GM10266 (cell line): ENCODE results near the gene PXT1.
"Not testable (repeated sequence)": the region's sequence is repeated elsewhere in the genome, so short reads cannot be mapped to it uniquely, and the experiment has no call there.

Source experiments
- DNase-seq: peaks from one replicate; pipeline ENCODE4 v3.0.0; 2012; ENCODE audit errors: extremely low spot score
- CTCF ChIP-seq: IDR thresholded peaks from 2 replicates; pipeline ENCODE4 v1.5.1; 2012; ENCODE audit warnings: mild to moderate bottlenecking, low read depth; ENCODE audit not compliant: control insufficient read depth, insufficient read depth; ENCODE audit errors: missing control alignments

The PXT1 gene

DNA sequence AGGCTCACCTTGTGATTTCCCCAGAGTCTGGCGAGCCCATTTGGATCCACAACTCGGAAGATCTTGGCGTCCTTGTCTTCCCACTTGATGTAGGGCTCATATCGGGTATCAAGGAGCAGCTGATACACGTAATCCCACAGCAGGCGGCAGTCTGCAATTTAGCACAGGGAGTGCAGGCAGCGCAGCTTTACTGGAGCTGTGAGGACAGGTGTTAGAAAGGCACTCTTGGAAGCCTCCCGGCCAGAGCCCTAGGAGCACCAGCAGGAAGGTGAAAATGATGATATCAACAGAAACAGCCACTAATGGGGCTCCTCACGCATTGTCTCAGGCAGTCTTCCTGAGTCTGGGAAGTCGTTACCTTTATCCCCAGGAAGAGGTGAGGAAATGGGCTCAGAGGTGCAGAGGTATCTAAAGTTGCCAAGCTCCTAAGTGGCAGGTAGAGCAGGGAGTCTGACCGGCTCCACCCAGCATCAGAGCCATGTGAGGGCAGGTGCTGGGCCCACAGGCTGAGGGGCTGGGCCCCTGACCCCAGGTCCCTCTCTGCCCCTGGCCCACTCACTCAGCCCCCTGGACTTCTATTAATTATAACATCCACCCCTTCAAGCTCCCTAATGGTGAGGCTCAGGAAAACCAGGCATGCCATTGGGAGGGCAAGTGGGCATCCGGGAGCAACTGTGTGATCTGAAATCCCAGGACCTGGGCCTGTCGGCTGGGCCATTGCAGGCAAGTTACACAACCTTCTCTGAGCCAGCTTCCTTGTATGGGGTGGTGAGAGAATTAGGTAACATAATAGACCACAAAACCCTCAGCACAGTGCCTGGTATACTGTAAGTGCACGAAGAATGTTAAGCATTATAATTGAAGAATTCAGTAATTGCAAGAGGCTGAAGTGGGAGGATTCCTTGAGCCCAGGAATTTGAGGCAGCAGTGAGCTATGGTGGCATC, 73.5 kb downstream of the PXT1 start:
- DNase-seq: no peak
- no peak for TF ChIP-seq CTCF

DNA sequence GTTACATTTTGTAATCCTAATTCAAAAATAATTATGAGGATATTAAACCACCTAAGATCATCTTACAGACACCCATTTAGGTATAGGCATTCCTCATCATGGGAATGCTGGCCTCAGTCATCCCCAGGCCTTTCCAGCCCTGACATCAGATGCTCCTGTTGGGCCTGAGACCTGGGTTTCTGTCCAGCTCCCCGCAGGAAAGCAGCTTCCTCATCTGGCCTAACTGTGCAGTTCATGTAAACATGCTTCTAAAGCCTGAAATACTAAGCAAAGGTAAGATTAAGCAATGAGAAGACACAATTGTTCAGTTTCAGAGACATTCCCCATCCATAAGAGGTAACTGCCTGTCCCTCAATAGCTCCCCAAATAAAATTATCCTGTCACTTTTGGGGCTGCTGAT, 74.2 kb downstream of the PXT1 start:
- no peak for TF ChIP-seq CTCF
- no peak for DNase-seq

DNA sequence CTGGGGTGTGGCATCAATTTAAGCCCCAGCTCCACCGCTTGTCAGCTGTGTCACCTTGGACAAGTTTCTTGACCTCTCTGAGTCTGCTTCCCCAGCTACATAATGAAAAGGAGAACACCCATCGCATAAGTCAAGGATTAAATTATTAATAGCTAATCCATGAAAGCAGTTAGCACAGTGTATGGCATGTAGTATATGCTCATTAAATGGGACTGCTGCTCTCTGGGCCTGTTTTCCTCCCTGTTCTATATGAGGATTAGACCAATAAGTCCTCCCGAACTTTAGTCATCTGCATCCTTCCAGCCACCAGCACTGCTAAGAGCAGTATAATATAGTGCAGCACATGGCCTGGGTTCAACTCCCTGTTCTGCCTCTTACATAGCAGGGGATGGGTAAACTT, 74.9 kb downstream of the PXT1 start:
- no peak for TF ChIP-seq CTCF
- no peak for DNase-seq

- no peak for TF ChIP-seq CTCF
- DNase-seq: peak; percentile 83
These were observed 77.8 kb downstream of the PXT1 start for GRCh38 chr6:36364669-36365479.

DNA sequence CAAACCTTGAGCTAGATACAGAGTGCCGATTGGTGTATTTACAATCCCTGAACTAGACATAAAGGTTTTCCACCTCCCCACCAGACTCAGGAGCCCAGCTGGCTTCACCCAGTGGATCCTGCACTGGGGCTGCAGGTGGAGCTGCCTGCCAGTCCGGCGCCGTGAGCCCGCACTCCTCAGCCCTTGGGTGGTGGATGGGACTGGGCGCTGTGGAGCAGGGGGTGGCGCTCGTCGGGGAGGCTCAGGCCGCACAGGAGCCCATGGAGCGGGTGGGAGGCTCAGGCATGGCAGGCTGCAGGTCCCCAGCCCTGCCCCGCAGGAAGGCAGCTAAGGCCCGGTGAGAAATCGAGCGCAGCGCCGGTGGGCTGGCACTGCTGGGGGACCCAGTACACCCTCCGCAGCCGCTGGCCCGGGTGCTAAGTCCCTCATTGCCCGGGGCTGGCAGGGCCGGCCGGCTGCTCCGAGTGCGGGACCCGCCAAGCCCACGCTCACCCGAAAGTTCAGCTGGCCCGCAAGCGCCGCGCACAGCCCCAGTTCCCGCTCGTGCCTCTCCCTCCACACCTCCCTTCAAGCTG, 78.5 kb downstream of the PXT1 start:
- DNase-seq: not testable (repeated sequence)

DNA sequence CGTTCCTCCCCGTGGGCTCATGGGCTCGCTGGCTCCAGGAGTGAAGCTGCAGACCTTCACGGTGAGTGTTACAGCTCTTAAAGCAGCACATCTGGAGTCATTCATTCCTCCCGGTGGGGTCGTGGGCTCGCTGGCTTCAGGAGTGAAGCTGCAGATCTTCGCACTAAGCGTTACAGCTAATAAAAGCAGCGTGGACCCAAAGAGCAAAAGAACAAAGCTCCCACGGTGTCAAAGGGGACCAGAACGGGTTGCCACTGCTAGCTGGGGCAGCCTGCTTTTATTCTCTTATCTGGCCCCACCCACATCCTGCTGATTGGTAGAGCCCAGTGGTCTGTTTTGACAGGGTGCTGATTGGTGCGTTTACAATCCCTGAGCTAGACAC, 79.3 kb downstream of the PXT1 start:
- not testable (repeated sequence) for DNase-seq

DNA sequence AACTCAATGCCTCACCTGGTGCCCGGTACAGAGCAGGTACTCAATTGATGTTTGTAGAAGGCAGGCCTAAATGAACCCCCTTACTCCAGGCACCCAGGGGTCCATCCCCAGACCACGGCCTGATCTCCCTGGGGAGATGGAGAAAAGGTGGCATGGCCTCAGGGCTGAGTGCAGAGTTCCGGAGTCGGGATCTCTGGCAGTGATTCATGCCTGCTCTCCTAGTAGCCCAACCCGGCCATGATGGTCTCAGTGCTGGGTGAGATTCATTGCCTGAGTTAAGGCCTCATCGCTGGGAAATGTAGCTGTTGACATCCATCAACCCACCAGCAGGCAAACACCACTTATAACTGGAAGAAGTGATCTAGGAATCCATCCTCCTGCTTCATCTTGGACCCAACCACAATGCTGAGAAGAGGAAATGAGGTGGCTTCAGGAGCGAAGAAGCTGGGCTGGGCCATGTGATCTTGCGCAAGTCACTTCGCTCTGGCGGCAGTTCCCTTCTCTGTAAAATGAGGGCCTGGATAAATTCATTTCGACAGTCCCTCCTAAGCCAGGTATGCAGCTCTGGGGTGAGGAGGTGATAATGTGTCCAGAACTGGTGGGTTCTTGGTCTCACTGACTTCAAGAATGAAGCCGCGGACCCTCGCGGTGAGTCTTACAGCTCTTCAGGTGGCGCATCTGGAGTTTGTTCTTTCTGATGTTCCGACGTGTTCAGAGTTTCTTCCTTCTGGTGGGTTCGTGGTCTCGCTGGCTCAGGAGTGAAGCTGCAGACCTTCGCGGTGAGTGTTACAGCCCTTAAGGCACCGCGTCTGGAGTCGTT, 79.9 kb downstream of the PXT1 start:
- DNase-seq: no peak
- TF ChIP-seq CTCF: no peak

DNA sequence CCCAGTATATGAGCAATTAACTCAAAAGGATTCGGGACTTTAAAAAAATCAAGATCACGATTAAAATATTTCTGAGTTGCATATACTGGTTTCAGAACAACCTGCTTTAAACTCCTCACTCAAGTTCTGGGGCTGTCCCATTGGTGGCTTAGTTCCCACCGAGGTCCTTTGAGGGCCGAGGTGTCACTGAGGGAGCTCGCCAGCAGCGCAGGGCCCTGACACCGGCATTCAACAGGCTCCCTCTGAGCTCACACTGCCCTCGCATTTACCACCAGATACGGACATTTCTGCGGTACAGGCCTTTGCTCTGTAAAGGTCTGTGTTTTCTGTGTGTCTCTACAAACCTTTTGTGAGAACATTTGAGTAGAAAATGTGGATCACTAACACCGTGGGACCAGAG, 81.6 kb downstream of the PXT1 start:
- no peak for TF ChIP-seq CTCF
- no peak for DNase-seq
